ENCODE data around the gene GINS1.

Gene GINS1

GRCh38 chr20:25494506-25495188 lies 87.2 kb downstream of the GINS1 start:
- no peak for DNase-seq (ENCODE audit: low read depth)

- no peak for DNase-seq (ENCODE audit: low read depth)
Observed at GRCh38 chr20:25495189-25495824, 87.8 kb downstream of the GINS1 start.

GRCh38 chr20:25496165-25496967 lies 88.9 kb downstream of the GINS1 start:
- no peak for DNase-seq (ENCODE audit: low read depth)

DNA sequence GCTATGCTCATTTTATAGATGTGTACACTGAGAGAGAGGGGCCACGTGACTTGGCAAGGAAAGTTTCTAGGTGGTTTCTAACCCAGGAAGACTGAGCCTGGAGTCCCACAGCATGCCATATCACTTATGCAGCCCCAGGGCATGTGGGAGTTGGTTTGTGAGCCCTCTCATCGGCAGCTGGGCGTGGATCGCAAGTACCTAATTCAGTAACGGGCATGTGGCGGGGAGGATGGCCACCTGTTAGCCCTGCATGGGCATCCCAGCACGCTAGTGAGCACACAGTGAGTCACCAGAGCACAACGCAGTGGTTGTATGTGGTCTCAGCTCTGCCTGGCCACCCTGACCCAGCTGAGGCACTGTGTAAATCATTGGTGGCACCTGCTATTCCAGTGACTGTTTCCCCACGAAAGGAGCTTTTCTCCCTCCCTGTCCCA lies 89.5 kb downstream of the GINS1 start:
- DNase-seq (ENCODE audit: low read depth), result no peak

GRCh38 chr20:25497586-25498279 lies 90.3 kb downstream of the GINS1 start:
- no peak for DNase-seq (ENCODE audit: low read depth)

Measured in GM04504 (cell line).